Right hindlimb (tissue), 1 donor: Measurements from ENCODE around the gene NUP188.

Experiments used
- DNase-seq: peaks from one replicate; pipeline ENCODE4 v3.0.0-alpha.2; 2018

Gene NUP188

GRCh38 chr9:128947527-128948301 lies at the start of gene NUP188, which contains the start of gene DOLK:
NUP188 (plus strand) TSS chr9:128947699; CDS start chr9:128947720, 21 bp downstream.
DOLK (minus strand) TSS chr9:128947603; CDS start chr9:128947303, 300 bp downstream.
- DNase-seq: peak; percentile 97

GRCh38 chr9:128898382-128898781 lies 49.1 kb upstream of the NUP188 start:
- no peak for DNase-seq

- DNase-seq: no peak
Measured at GRCh38 chr9:128898845-128899565, 48.5 kb upstream of the NUP188 start.

- no peak for DNase-seq
Measured at GRCh38 chr9:128899566-128900322, 47.8 kb upstream of the NUP188 start.

GRCh38 chr9:128901379-128901778 lies 46.1 kb upstream of the NUP188 start:
- DNase-seq: no peak

GRCh38 chr9:128901822-128902221 lies 45.7 kb upstream of the NUP188 start:
- DNase-seq: no peak

GRCh38 chr9:128902351-128903078 lies 45.0 kb upstream of the NUP188 start:
- no peak for DNase-seq

GRCh38 chr9:128903079-128903461 lies 44.4 kb upstream of the NUP188 start:
- no peak for DNase-seq

GRCh38 chr9:128903871-128904620 lies 43.5 kb upstream of the NUP188 start:
- DNase-seq: no peak

- DNase-seq: no peak
Measured at GRCh38 chr9:128905964-128906363, 41.5 kb upstream of the NUP188 start.

- no peak for DNase-seq
Measured at GRCh38 chr9:128906741-128907140, 40.8 kb upstream of the NUP188 start.

GRCh38 chr9:128908372-128908771 lies 39.1 kb upstream of the NUP188 start:
- no peak for DNase-seq

GRCh38 chr9:128909859-128910258 lies 37.6 kb upstream of the NUP188 start:
- DNase-seq: no peak

GRCh38 chr9:128910906-128911305 lies 36.6 kb upstream of the NUP188 start:
- DNase-seq: no peak

- peak; percentile 75 for DNase-seq
Measured at GRCh38 chr9:128911529-128912035, 35.9 kb upstream of the NUP188 start.

- DNase-seq: no peak
Measured at GRCh38 chr9:128912270-128912853, 35.1 kb upstream of the NUP188 start.

- DNase-seq: no peak
Measured at GRCh38 chr9:128913048-128913900, 34.2 kb upstream of the NUP188 start.

GRCh38 chr9:128913995-128914772 lies 33.3 kb upstream of the NUP188 start:
- no peak for DNase-seq

- DNase-seq: no peak
Measured at GRCh38 chr9:128916204-128916603, 31.3 kb upstream of the NUP188 start.
